SU-DHL-6 (cell line): ENCODE measurements around the gene SDK1.

Experiments
- H2AFZ ChIP-seq: fragments of 200-600 bp; sonication (generic); 2 replicates; pipeline ENCODE4 v1.6.1; 2014; ENCODE audit warnings: low read depth, mild to moderate bottlenecking, moderate library complexity, mixed read lengths, antibody characterized with exemption, low read length; ENCODE audit not compliant: severe bottlenecking
- H3F3A ChIP-seq: fragments of 200-600 bp; shearing (Covaris generic); 2 replicates; pipeline ENCODE4 v1.6.0; 2016; ENCODE audit warnings: antibody characterized with exemption, mild to moderate bottlenecking; ENCODE audit not compliant: insufficient read depth
- H3K27ac ChIP-seq: fragments of 200-600 bp; sonication (generic); 2 replicates; pipeline ENCODE4 v1.5.1; 2016; ENCODE audit warnings: low read depth, mild to moderate bottlenecking, low read length, moderate library complexity, mixed read lengths
- H3K27me3 ChIP-seq: fragments of 200-600 bp; sonication (generic), shearing (Covaris generic); 2 replicates; pipeline ENCODE4 v1.6.0; 2014; ENCODE audit warnings: mild to moderate bottlenecking, low read length
- H3K36me3 ChIP-seq: fragments of 200-600 bp; sonication (generic); 2 replicates; pipeline ENCODE4 v1.6.1; 2014; ENCODE audit warnings: mild to moderate bottlenecking, low read length, mixed read lengths
- H3K4me2 ChIP-seq: fragments of 300-600, 200-600 bp; shearing (Covaris generic), sonication (generic); 2 replicates; pipeline ENCODE4 v1.6.0; 2014; ENCODE audit warnings: low read length, low read depth, mild to moderate bottlenecking; ENCODE audit not compliant: poor library complexity, severe bottlenecking
- H3K4me3 ChIP-seq: fragments of 200-600 bp; sonication (generic); 2 replicates; pipeline ENCODE4 v1.5.1; 2014; ENCODE audit warnings: antibody characterized with exemption, low read length, mild to moderate bottlenecking, mixed read lengths; ENCODE audit not compliant: insufficient read depth, poor library complexity, severe bottlenecking
- H3K79me2 ChIP-seq: fragments of 200-600 bp; sonication (generic); 2 replicates; pipeline ENCODE4 v1.6.1; 2014; ENCODE audit warnings: mild to moderate bottlenecking, low read length, moderate library complexity; ENCODE audit not compliant: insufficient read depth
- H3K9ac ChIP-seq: fragments of 200-600 bp; sonication (generic); 2 replicates; pipeline ENCODE4 v1.7.0; 2014; ENCODE audit warnings: mild to moderate bottlenecking, low read length
- H3K9me2 ChIP-seq: fragments of 200-600 bp; sonication (generic); replicated peaks from 2 replicates; pipeline ENCODE4 v1.6.1; 2014; ENCODE audit warnings: low read length; ENCODE audit not compliant: insufficient read depth
- H3K9me3 ChIP-seq: fragments of 200-600 bp; sonication (generic); 2 replicates; pipeline ENCODE4 v1.6.1; 2014; ENCODE audit warnings: low read length, mixed read lengths; ENCODE audit not compliant: insufficient read depth
- H4K20me1 ChIP-seq: fragments of 200-600 bp; sonication (generic); 2 replicates; pipeline ENCODE4 v1.6.1; 2014; ENCODE audit warnings: low read depth, mild to moderate bottlenecking, antibody characterized with exemption, low read length, moderate library complexity, mixed read lengths
- EZH2phosphoT487 ChIP-seq: fragments of 200-600 bp; sonication (generic), shearing (Covaris generic); conservative IDR thresholded peaks from 2 replicates; pipeline ENCODE4 v1.6.1; 2018; ENCODE audit warnings: mild to moderate bottlenecking, antibody characterized with exemption, low read length, moderate library complexity, mixed read lengths
- TF ChIP-seq, protein P1 (sequence below): fragments of 200-600 bp; sonication (generic); IDR thresholded peaks from one replicate; pipeline ENCODE4 v1.5.1; 2017; ENCODE audit warnings: antibody characterized with exemption, mild to moderate bottlenecking, low read length, moderate library complexity; ENCODE audit not compliant: insufficient read depth, poor library complexity, severe bottlenecking

Gene SDK1

GRCh38 chr7:3688842-3689241, 387.8 kb downstream of the SDK1 start:
- no peaks in the 10 kb centered on the region for H3K9me3 ChIP-seq
- H3K9me2 ChIP-seq = no peaks in the 10 kb centered on the region
- H3F3A ChIP-seq = no peaks in the 10 kb centered on the region
- no peak overlapping the region for H3K4me3 ChIP-seq
- 0 out of 2 replicates have a peak, but pooled peaks cover 4% of the 10 kb centered on the region for H3K27me3 ChIP-seq
- no peak overlapping the region for H2AFZ ChIP-seq
- no peaks in the 10 kb centered on the region for H4K20me1 ChIP-seq
- H3K9ac ChIP-seq = no peak overlapping the region
- TF ChIP-seq EZH2phosphoT487 = no peak
- H3K4me2 ChIP-seq = no peak overlapping the region
- no peaks in the 10 kb centered on the region for H3K36me3 ChIP-seq
- H3K27ac ChIP-seq = no peak overlapping the region
- H3K79me2 ChIP-seq = no peaks in the 10 kb centered on the region

- TF ChIP-seq, protein P1, sequence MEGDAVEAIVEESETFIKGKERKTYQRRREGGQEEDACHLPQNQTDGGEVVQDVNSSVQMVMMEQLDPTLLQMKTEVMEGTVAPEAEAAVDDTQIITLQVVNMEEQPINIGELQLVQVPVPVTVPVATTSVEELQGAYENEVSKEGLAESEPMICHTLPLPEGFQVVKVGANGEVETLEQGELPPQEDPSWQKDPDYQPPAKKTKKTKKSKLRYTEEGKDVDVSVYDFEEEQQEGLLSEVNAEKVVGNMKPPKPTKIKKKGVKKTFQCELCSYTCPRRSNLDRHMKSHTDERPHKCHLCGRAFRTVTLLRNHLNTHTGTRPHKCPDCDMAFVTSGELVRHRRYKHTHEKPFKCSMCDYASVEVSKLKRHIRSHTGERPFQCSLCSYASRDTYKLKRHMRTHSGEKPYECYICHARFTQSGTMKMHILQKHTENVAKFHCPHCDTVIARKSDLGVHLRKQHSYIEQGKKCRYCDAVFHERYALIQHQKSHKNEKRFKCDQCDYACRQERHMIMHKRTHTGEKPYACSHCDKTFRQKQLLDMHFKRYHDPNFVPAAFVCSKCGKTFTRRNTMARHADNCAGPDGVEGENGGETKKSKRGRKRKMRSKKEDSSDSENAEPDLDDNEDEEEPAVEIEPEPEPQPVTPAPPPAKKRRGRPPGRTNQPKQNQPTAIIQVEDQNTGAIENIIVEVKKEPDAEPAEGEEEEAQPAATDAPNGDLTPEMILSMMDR = no peak
- TF ChIP-seq EZH2phosphoT487 = no peak
- Histone ChIP-seq H4K20me1 (no peaks in the 10 kb centered on the region), H3K9me2 (no peaks in the 10 kb centered on the region), H3K4me3 (no peak overlapping the region), H3K9me3 (no peaks in the 10 kb centered on the region), H3K9ac (no peak overlapping the region), H3K36me3 (no peaks in the 10 kb centered on the region), H2AFZ (no peak overlapping the region), H3K4me2 (no peak overlapping the region), H3K27ac (no peak overlapping the region), H3K79me2 (no peaks in the 10 kb centered on the region), H3F3A (no peaks in the 10 kb centered on the region), H3K27me3 (0 out of 2 replicates have a peak, but pooled peaks cover 4% of the 10 kb centered on the region)
These were observed 390.6 kb downstream of the SDK1 start for GRCh38 chr7:3691478-3692158.

DNA sequence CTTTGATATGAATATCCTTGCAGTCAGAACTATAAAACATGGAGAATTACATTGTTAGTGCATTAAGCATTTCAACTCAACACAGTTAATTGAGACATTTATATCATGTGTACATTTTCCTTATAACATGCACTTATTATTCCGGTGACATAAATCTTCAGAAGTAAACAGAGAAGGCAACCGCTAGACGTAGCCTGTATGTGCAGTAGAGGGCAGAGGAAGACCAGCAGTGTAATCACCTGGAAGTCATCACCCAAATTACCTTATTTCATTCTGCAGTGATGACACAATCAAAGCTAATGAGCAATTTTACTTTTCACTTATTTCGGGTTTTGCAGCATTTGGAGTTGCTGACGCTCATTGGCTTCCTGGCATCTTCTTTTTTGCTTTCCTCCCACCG, 394.6 kb downstream of the SDK1 start:
- Histone ChIP-seq H2AFZ (no peak overlapping the region), H3K36me3 (no peaks in the 10 kb centered on the region), H3K27me3 (0 out of 2 replicates have a peak, but pooled peaks cover 4% of the 10 kb centered on the region), H4K20me1 (no peaks in the 10 kb centered on the region), H3K4me2 (no peak overlapping the region), H3K9me3 (no peaks in the 10 kb centered on the region), H3K9ac (no peak overlapping the region), H3K79me2 (no peaks in the 10 kb centered on the region), H3F3A (no peaks in the 10 kb centered on the region), H3K27ac (no peak overlapping the region), H3K4me3 (no peak overlapping the region), H3K9me2 (no peaks in the 10 kb centered on the region)
- TF ChIP-seq, protein P1 = no peak
- no peak for TF ChIP-seq EZH2phosphoT487

DNA sequence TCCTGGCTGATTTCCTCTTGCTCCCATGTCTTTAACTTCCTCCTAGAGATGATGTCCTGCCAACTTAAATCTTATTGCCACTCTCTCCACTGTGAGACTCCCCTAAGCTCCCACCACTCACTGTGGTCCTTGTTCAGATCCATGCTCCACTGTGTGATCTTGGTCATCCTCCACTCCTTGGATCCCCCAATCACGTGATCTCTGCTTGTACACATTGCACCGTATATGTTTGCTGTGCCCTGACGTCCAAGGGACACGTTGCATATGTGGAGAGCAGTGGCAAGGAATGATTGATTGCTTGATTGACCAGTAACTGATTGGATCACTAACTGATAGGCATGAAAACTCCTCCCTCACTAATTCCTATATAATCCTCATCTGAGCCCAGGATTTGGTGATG, 395.1 kb downstream of the SDK1 start:
- Histone ChIP-seq H3K9me3 (no peaks in the 10 kb centered on the region), H3K4me3 (no peak overlapping the region), H3K36me3 (no peaks in the 10 kb centered on the region), H2AFZ (no peak overlapping the region), H3K27me3 (0 out of 2 replicates have a peak, but pooled peaks cover 4% of the 10 kb centered on the region), H4K20me1 (no peaks in the 10 kb centered on the region), H3K79me2 (no peaks in the 10 kb centered on the region), H3K4me2 (no peak overlapping the region), H3K9ac (no peak overlapping the region), H3F3A (no peaks in the 10 kb centered on the region), H3K27ac (no peak overlapping the region), H3K9me2 (no peaks in the 10 kb centered on the region)
- TF ChIP-seq, protein P1 = no peak
- no peak for TF ChIP-seq EZH2phosphoT487
